HUES48 (cell line): ENCODE results near the gene TMEM30A.
A peak's percentile ranks its signal among the peaks of the same experiment; 100 is the strongest.

Experiments used
- H3K27ac ChIP-seq: one replicate; pipeline ENCODE4 v1.7.0; 2013; ENCODE audit warnings: low read depth, low read length, inconsistent platforms
- H3K27me3 ChIP-seq: 2 replicates; pipeline ENCODE4 v1.6.1; 2013; ENCODE audit warnings: mild to moderate bottlenecking, low read length; ENCODE audit not compliant: control insufficient read depth, insufficient read depth
- H3K36me3 ChIP-seq: 2 replicates; pipeline ENCODE4 v1.6.1; 2013; ENCODE audit warnings: low read length; ENCODE audit not compliant: control insufficient read depth, insufficient read depth
- H3K4me1 ChIP-seq: 2 replicates; pipeline ENCODE4 v1.6.1; 2013; ENCODE audit warnings: mild to moderate bottlenecking, low read length; ENCODE audit not compliant: control insufficient read depth, insufficient read depth
- H3K4me3 ChIP-seq: 2 replicates; pipeline ENCODE4 v1.5.1; 2013; ENCODE audit warnings: mild to moderate bottlenecking, low read depth, low read length
- H3K9ac ChIP-seq: 2 replicates; pipeline ENCODE4 v1.6.1; 2013; ENCODE audit warnings: mild to moderate bottlenecking, low read depth, low read length, moderate library complexity
- H3K9me3 ChIP-seq: 2 replicates; pipeline ENCODE4 v1.6.1; 2013; ENCODE audit warnings: low read length; ENCODE audit not compliant: control insufficient read depth, insufficient read depth

TMEM30A gene

GRCh38 chr6:75278474-75279077 is 6.0 kb downstream of the TMEM30A start:
- Histone ChIP-seq H3K27ac (no peak overlapping the region), H3K4me3 (no peak overlapping the region), H3K36me3 (no peaks in the 10 kb centered on the region), H3K27me3 (no peaks in the 10 kb centered on the region), H3K9ac (no peak overlapping the region), H3K9me3 (no peaks in the 10 kb centered on the region), H3K4me1 (peaks cover 72% of the 10 kb centered on the region)

- Histone ChIP-seq H3K9ac (no peak overlapping the region), H3K27ac (no peak overlapping the region), H3K36me3 (peaks cover 19% of the 10 kb centered on the region; the same call in 1 of the 2 replicates), H3K4me1 (peaks cover 42% of the 10 kb centered on the region), H3K4me3 (no peak overlapping the region), H3K27me3 (no peaks in the 10 kb centered on the region), H3K9me3 (peaks cover 11% of the 10 kb centered on the region)
Measured at GRCh38 chr6:75275067-75275466, 9.5 kb downstream of the TMEM30A start.

- H3K4me3 ChIP-seq: no peak overlapping the region
- no peak overlapping the region for H3K9ac ChIP-seq
Measured at GRCh38 chr6:75273009-75273408, 11.6 kb downstream of the TMEM30A start.

GRCh38 chr6:75272145-75272840 is 12.3 kb downstream of the TMEM30A start:
- Histone ChIP-seq H3K9me3 (peaks cover 11% of the 10 kb centered on the region), H3K27ac (no peak overlapping the region), H3K9ac (no peak overlapping the region; the same call in 1 of the 2 replicates), H3K4me1 (peaks cover 37% of the 10 kb centered on the region), H3K27me3 (no peaks in the 10 kb centered on the region), H3K4me3 (no peak overlapping the region), H3K36me3 (peaks cover 22% of the 10 kb centered on the region; the same call in 1 of the 2 replicates)

More at GRCh38 chr6:75273009-75273408, 11.6 kb downstream of the TMEM30A start:
- Histone ChIP-seq H3K36me3 (peaks cover 22% of the 10 kb centered on the region; the same call in 1 of the 2 replicates), H3K27me3 (no peaks in the 10 kb centered on the region), H3K27ac (no peak overlapping the region), H3K9me3 (peaks cover 11% of the 10 kb centered on the region), H3K4me1 (peaks cover 31% of the 10 kb centered on the region)

- H3K4me1 ChIP-seq: peaks cover 19% of the 10 kb centered on the region
- H3K36me3 ChIP-seq: peaks cover 29% of the 10 kb centered on the region
Measured at GRCh38 chr6:75268988-75269354, 15.6 kb downstream of the TMEM30A start.

GRCh38 chr6:75268121-75268987 is 16.2 kb downstream of the TMEM30A start:
- Histone ChIP-seq H3K27ac (peak overlapping the region; percentile 96), H3K27me3 (no peaks in the 10 kb centered on the region), H3K9me3 (peaks cover 11% of the 10 kb centered on the region), H3K4me1 (peaks cover 19% of the 10 kb centered on the region), H3K9ac (peak overlapping the region; percentile 30; the same call in 1 of the 2 replicates), H3K4me3 (peak overlapping the region; percentile 30; the same call in 1 of the 2 replicates), H3K36me3 (peaks cover 35% of the 10 kb centered on the region)

More at GRCh38 chr6:75268988-75269354, 15.6 kb downstream of the TMEM30A start:
- Histone ChIP-seq H3K27me3 (no peaks in the 10 kb centered on the region), H3K27ac (peak overlapping the region; percentile 96), H3K9me3 (peaks cover 11% of the 10 kb centered on the region), H3K4me3 (no peak overlapping the region), H3K9ac (no peak overlapping the region)

GRCh38 chr6:75267461-75267860 is 17.1 kb downstream of the TMEM30A start:
- peaks cover 4% of the 10 kb centered on the region for H3K9me3 ChIP-seq
- H3K36me3 ChIP-seq: peaks cover 36% of the 10 kb centered on the region
- H3K4me1 ChIP-seq: peaks cover 19% of the 10 kb centered on the region
- peak overlapping the region; percentile 30; the same call in 1 of the 2 replicates for H3K9ac ChIP-seq
- H3K27me3 ChIP-seq: no peaks in the 10 kb centered on the region
- peak overlapping the region; percentile 30; the same call in 1 of the 2 replicates for H3K4me3 ChIP-seq
- H3K27ac ChIP-seq: peak overlapping the region; percentile 96

- Histone ChIP-seq H3K9me3 (no peaks in the 10 kb centered on the region), H3K4me3 (no peak overlapping the region), H3K4me1 (peaks cover 19% of the 10 kb centered on the region), H3K27ac (no peak overlapping the region), H3K27me3 (no peaks in the 10 kb centered on the region), H3K36me3 (peaks cover 31% of the 10 kb centered on the region), H3K9ac (no peak overlapping the region)
Measured at GRCh38 chr6:75266716-75267291, 17.8 kb downstream of the TMEM30A start.

GRCh38 chr6:75263401-75263750 is 21.2 kb downstream of the TMEM30A start:
- H3K9me3 ChIP-seq: no peaks in the 10 kb centered on the region
- no peak overlapping the region for H3K9ac ChIP-seq
- peaks cover 15% of the 10 kb centered on the region for H3K4me1 ChIP-seq
- no peak overlapping the region for H3K4me3 ChIP-seq
- peaks cover 57% of the 10 kb centered on the region for H3K36me3 ChIP-seq
- no peak overlapping the region for H3K27ac ChIP-seq
- no peaks in the 10 kb centered on the region for H3K27me3 ChIP-seq

GRCh38 chr6:75262716-75263400 is 21.7 kb downstream of the TMEM30A start:
- Histone ChIP-seq H3K9me3 (no peaks in the 10 kb centered on the region), H3K36me3 (peaks cover 62% of the 10 kb centered on the region), H3K4me1 (peaks cover 11% of the 10 kb centered on the region), H3K9ac (no peak overlapping the region), H3K4me3 (no peak overlapping the region), H3K27me3 (no peaks in the 10 kb centered on the region), H3K27ac (no peak overlapping the region)
